ELF-1 (cell line): ENCODE measurements around the gene LUZP4.
"Not testable (repeated sequence)": the region's sequence is repeated elsewhere in the genome, so short reads cannot be mapped to it uniquely, and the experiment has no call there.

Experiments used
- DNase-seq: peaks from one replicate; pipeline ENCODE4 v3.0.0-alpha.2; 2016; ENCODE audit warnings: low read depth, low spot score

Gene LUZP4

DNA sequence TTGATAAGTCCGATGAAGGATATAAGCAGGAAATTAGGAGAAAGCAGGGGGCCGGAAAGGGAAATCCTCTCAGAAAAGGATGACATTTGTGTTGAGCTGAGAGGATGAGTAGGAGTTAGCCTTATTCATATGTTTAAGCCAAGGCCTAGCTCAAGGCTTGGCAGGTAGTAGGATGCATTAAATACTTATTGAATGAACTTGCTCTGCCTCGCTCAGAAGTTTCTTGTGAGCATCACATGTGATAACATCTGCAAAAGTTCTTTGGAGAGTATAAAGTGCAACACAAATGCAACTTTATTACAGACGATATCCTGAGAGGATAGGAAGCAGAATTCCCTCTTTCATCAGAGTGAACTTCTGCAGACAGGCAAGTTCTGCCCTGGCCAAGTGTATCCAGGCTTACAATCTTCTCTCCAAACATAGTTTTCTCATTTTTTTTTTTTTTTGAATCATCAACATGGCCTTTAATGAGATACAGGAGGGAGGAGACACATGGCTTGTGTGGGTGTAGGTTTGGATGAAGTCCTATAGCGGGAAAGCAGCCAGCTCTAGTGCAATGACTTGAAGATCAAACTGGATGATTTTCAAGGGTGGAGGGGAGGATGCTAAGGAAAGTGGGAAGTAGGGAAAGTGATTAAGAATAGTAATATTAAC is 48.1 kb downstream of the LUZP4 start:
- DNase-seq: no peak

DNA sequence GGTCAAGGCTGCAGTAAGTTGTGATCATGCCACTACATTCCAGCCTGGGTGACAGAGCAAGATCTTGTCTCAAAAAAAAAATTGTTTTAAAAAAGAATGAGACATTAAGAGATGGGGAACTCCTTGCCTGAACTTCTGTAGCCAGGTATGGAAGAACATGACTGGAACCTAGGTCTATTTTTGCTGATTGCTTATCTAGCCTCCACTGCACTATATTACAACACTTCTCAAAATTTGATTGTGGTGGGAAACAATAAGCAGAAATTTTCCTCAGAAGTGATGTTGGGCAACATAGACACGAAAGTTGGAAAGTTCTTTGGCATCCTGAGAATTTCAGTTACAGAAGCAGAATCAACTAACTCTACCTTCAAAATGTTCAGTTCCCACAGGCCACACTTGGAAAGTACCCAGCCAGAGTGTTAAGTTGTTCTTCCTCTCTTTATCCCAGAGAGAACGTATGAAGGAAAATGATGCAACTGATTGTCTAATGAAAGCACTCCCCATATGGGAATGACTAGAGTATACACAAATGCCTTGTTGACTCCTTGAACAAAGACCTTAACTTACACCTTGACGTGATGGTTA is 50.0 kb downstream of the LUZP4 start:
- DNase-seq: no peak

DNA sequence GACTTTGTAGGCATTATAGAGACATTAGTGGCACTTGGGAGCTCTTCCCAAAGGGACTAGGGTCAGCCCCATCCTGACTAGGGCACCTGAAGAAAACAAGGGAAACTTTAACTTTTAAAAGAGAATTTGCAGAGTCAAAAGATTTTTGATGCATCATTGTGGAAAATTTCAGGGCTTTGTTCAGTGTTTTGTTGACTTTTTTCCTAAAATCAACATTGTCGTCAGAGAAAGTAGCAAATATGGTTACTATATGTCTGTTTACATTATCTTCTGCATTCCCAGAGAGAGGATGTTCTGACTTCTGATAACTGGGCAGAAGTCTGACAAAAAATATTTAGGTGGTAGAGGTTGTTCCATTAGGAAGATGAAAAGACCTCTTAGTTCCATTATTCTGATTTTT is 51.9 kb downstream of the LUZP4 start:
- DNase-seq: no peak

DNA sequence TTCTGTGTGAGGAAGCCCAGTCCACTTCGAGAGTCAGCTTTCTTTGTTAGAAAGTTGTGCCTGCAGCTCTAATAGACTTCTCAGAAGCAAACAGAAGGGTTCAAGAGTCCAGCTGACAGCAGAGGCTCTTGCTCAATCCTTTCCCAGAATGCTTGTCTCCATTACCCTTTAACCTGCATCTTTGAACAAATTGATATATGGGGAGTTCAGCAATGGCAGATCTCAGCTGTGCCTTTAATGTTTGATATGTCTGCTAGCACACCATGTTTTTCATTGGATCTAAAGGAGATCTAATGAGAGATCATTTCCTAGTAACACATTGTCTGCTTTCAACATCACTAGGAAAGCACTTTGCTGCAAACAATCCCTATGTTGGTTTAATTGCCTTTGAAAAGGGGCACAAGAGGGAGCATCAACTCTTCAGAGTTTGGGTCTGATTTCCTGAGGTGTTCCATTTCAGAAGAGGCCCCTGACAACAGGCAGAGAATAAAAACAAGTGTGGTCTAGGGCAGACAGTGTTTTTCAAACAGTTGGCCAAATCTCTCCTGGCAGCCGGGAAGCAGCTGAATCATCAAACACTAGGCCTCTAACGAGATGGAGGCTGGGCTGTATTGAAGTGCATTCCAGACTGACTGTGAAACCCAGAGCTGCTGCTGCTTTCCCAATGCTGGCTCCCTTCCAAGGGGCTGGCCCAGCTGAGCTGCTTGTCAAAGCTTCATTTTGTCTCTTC is 55.5 kb downstream of the LUZP4 start:
- peak; percentile 89 for DNase-seq

DNA sequence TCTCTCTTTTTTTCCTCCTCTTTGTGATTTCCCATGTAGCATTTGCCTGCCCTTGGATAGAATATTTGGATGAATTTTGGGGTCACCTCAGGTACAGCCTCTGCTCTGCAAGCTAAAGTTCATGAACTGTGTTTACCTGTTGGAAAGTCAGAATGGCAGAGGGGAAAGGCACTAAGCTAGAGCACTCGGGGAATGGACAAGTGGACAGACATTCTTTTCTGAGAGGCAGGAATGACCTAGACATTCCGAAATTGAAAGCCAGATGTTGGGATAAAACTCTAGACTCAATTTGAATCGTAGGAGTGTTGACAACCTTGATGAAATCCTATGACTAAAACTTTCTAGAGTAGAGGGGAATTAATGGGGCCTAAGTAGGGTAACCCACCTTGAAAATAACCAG is 56.1 kb downstream of the LUZP4 start:
- no peak for DNase-seq

DNA sequence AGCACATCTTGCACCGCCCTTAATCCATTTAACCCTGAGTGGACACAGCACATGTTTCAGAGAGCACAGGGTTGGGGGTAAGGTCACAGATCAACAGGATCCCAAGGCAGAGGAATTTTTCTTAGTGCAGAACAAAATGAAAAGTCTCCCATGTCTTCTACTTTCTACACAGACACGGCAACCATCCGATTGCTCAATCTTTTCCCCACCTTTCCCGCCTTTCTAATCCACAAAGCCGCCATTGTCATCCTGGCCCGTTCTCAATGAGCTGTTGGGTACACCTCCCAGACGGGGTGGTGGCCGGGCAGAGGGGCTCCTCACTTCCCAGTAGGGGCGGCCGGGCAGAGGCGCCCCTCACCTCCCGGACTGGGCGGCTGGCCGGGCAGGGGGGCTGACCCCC is 57.2 kb downstream of the LUZP4 start:
- not testable (repeated sequence) for DNase-seq

DNA sequence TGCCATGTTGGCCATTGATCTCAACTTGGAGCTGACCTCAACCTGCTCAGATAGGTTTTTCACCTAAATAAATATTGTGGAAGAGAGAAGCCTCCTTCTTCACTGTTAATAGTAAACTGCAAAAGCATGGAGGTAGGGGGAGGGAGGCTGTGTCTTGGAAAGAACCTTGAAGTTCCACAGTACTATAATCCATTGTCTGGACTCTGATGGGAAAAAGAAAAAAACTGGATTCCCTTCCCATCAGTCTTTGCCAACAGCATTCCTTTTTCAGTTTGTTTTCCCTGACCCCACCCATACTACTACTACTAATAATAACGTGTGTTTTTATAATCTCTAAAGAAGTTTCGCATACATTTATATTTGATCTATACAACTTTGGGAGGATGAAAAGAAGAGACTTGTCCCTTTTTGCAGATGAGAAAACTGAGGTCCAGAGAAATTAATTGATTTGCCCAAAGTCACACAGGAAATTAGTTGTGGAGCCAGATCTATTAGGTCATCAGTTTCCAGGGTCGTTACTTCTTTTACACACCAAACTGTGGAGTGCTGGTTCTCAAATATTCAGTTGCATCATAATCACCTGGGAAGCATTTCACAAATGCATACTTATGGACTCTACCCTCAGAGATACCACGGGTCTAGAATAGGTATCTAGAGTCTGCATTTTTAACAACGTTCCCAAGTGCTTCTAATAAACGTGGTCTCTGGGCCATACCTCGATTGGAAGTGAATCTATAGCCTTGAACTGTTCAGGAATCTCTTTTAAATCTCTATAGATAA is 59.1 kb downstream of the LUZP4 start:
- no peak for DNase-seq

DNA sequence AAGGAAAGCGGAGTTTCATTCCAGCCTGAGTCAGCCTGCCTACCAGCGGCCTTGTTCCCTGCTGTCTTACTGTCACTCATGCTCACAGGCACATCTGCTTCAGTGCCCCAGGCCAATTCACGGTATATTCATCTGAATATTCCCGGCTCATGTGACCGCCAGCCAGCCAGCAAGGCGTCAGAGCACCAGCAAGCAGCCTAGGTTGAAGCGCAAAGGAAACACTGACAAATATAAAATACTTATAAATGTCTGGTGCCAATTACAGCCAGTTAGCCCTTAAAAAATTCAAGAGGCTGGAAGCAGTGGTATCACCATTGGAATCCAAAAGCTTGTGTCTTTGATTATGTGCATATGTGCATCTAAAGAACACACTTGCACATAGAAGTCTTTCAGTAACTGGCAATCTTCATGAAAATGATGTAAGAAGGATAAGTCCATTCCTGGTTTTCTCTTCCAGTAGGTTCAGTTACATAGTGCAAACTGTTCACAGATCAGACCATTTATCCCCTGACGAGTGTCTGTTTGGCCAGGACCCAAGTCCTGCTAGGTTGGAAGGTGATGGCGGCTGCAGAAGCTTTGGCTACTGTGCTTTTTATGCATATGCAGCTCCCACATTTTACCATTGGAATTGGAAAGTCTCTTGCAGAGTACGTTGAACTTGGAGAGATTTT is 61.3 kb downstream of the LUZP4 start:
- DNase-seq: peak; percentile 37

DNA sequence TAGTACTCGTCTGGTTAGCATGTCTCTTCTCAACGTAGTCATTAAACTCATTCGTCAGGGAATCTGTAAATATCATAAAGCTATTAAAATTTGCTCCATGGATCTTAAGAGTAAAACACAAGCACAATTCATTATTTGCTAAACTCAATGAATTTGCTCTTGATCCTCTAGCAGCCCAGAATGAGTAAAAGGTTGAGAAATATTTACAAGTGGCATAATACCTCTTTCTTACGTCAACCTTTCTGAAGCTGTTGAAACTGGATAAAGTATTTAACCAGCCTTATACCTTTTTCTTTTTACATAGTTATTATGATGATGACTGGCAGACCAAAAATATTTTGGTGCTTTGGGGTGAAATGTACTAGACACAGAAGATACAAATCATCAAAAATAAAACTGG is 66.9 kb downstream of the LUZP4 start:
- DNase-seq: no peak
